Sigmoid colon (tissue), 7 donors: ENCODE results near the gene LMF1. TPM values are rescaled to one million over a fixed set of nuclear protein-coding genes. Genes with fewer than 3 reads are reported as not detected.
A peak's percentile ranks its signal among the peaks of the same experiment; 100 is the strongest.
"Not testable (repeated sequence)": the region's sequence is repeated elsewhere in the genome, so short reads cannot be mapped to it uniquely, and the experiment has no call there.

Experiments used
- DNase-seq: peaks from one replicate; pipeline ENCODE4 v3.0.0-alpha.2; 2019
- H3K27ac ChIP-seq, 4 donors: fragments of 200-600 bp; sonication (generic); one replicate each; pipeline ENCODE4 v1.5.1; 2016 to 2019; ENCODE audit warnings: mild to moderate bottlenecking in 1 of 4
- H3K27me3 ChIP-seq, 3 donors: fragments of 200-600 bp; sonication (generic); one replicate each; pipeline ENCODE4 v1.5.1; 2019; ENCODE audit warnings: mild to moderate bottlenecking in 1 of 3
- H3K36me3 ChIP-seq, 4 donors: fragments of 200-600 bp; sonication (generic); one replicate each; pipeline ENCODE4 v1.5.1; 2016 to 2019
- H3K4me1 ChIP-seq, 4 donors: fragments of 200-600 bp; sonication (generic); one replicate each; pipeline ENCODE4 v1.5.1; 2017 to 2019
- H3K4me3 ChIP-seq, 4 donors: fragments of 200-600 bp; sonication (generic); one replicate each; pipeline ENCODE4 v1.5.1; 2017 to 2019; ENCODE audit warnings: mild to moderate bottlenecking in 2 of 4, moderate library complexity in 1 of 4
- H3K9me3 ChIP-seq, 4 donors: fragments of 200-600 bp in 3 of 4; sonication (generic) in 3 of 4; one replicate each; pipeline versions ENCODE4 v1.5.1 to v1.6.1; 2013 to 2019
- CTCF ChIP-seq, 4 experiments: fragments of 450-650 bp in 3 of 4; fragments of 200-600 bp in 1 of 4; IDR thresholded peaks; one replicate each; pipeline ENCODE4 v1.5.1; 2016 to 2019; ENCODE audit warnings: antibody characterized with exemption in 4 of 4, mild to moderate bottlenecking in 3 of 4, moderate library complexity in 2 of 4
- EP300 ChIP-seq, 4 donors: sonication (generic); formaldehyde crosslinking; IDR thresholded peaks; one replicate each; pipeline ENCODE4 v1.6.1; 2017; ENCODE audit warnings: antibody characterized with exemption in 4 of 4
- POLR2A ChIP-seq, 2 donors: fragments of 450-650 bp; IDR thresholded peaks; one replicate each; pipeline ENCODE4 v1.6.1; 2016; ENCODE audit warnings: antibody characterized with exemption in 2 of 2, mild to moderate bottlenecking in 2 of 2, moderate library complexity in 2 of 2
- POLR2AphosphoS5 ChIP-seq, 4 donors: sonication (generic); formaldehyde crosslinking; IDR thresholded peaks; one replicate each; pipeline ENCODE4 v1.6.1; 2017; ENCODE audit warnings: antibody characterized with exemption in 4 of 4
- WGBS, 2 donors: extraction: QIAGEN DNeasy Blood & Tissue Kit; methylation state at CpG; one replicate each; pipeline ENCODE4 v1.1.7; 2013; 5-methylcytosine and 5-hydroxymethylcytosine counted together
- intact Hi-C: fragments of 100-400 bp; cut with DNase I; formaldehyde crosslinking; loops from one replicate; pipeline ENCODE4 v1.15.1; 2023
- polyA plus RNA-seq, 3 donors: library from polyadenylated mRNA; stranded (reverse); fragments of 200-250 nt; gene quantifications; one replicate each; pipeline ENCODE4 v1.2.3, GENCODE V29; 2013
- total RNA-seq, 4 donors: library from RNA; depleted of rRNA; stranded (reverse); fragments of >200 nt; gene quantifications; one replicate each; pipeline ENCODE4 v1.1.0, GENCODE V29; 2016
- donor health status: healthy with polysubstance abuse.
- donor health status: Bipolar disorder and iron deficiency.
- donor health status: healthy.

The LMF1 gene
- total and polyA plus RNA-seq, 7 donors: 1.2 to 34.1 (median 19.9) TPM

- peaks cover 0 to 11% (median 7%) of the 10 kb centered on the region in 4 donors for H3K9me3 ChIP-seq
- 98% methylated on average over 2 of the region's 2 CpGs for WGBS, 2 donors
- H3K4me1 ChIP-seq: peaks cover 0 to 14% (median 5%) of the 10 kb centered on the region in 4 donors
- TF ChIP-seq POLR2A (IDR thresholded peaks at IDR 0.05) (no peak), CTCF (IDR thresholded peaks at IDR 0.05) (no peak), EP300 (IDR thresholded peaks at IDR 0.05) (no peak), POLR2AphosphoS5 (IDR thresholded peaks at IDR 0.05) (no peak)
- peaks cover 0 to 33% (median 8%) of the 10 kb centered on the region in 4 donors for H3K36me3 ChIP-seq
- DNase-seq: no peak
- H3K4me3 ChIP-seq: no peak overlapping the region
- no peak overlapping the region for H3K27ac ChIP-seq
- intact Hi-C loops: no loop called here
- H3K27me3 ChIP-seq: no peaks in the 10 kb centered on the region
Measured at GRCh38 chr16:883781-884180, 87.0 kb downstream of the LMF1 start.

- Histone ChIP-seq H3K4me1 (peaks cover 0 to 14% (median 5%) of the 10 kb centered on the region in 4 donors), H3K4me3 (no peak overlapping the region), H3K27ac (no peak overlapping the region), H3K9me3 (peaks cover 0 to 11% (median 7%) of the 10 kb centered on the region in 4 donors), H3K36me3 (peaks cover 0 to 30% (median 8%) of the 10 kb centered on the region in 4 donors), H3K27me3 (no peaks in the 10 kb centered on the region)
- intact Hi-C loops: no loop called here
- no peak for TF ChIP-seq EP300 (IDR thresholded peaks at IDR 0.05)
- no peak for TF ChIP-seq POLR2A (IDR thresholded peaks at IDR 0.05)
- TF ChIP-seq POLR2AphosphoS5 (IDR thresholded peaks at IDR 0.05): no peak
- TF ChIP-seq CTCF (IDR thresholded peaks at IDR 0.05): no peak
- peak; percentile 24 for DNase-seq
- WGBS, 2 donors: 90 to 94% methylated on average over 3 of the region's 3 CpGs
Measured at GRCh38 chr16:883340-883739, 87.4 kb downstream of the LMF1 start.

- Histone ChIP-seq H3K9me3 (peaks cover 0 to 11% (median 7%) of the 10 kb centered on the region in 4 donors), H3K36me3 (peaks cover 0 to 23% (median 7%) of the 10 kb centered on the region in 4 donors), H3K4me1 (peaks cover 0 to 10% (median 5%) of the 10 kb centered on the region in 4 donors)
- 94 to 98% methylated on average over 15 of the region's 15 CpGs for WGBS, 2 donors
- intact Hi-C loops, H3K27ac ChIP-seq, DNase-seq, H3K4me3 ChIP-seq, H3K27me3 ChIP-seq: not testable (repeated sequence)
Measured at GRCh38 chr16:882671-883070, 88.1 kb downstream of the LMF1 start.

GRCh38 chr16:882256-882655 is 88.5 kb downstream of the LMF1 start:
- peaks cover 0 to 7% (median 3%) of the 10 kb centered on the region in 4 donors for H3K4me1 ChIP-seq
- 92 to 93% methylated on average over 7 of the region's 7 CpGs for WGBS, 2 donors
- peak; percentile 40 for DNase-seq
- H3K9me3 ChIP-seq: peaks cover 0 to 11% (median 7%) of the 10 kb centered on the region in 4 donors
- TF ChIP-seq EP300 (IDR thresholded peaks at IDR 0.05): no peak
- TF ChIP-seq CTCF (IDR thresholded peaks at IDR 0.05): no peak
- TF ChIP-seq POLR2AphosphoS5 (IDR thresholded peaks at IDR 0.05): no peak
- no peak for TF ChIP-seq POLR2A (IDR thresholded peaks at IDR 0.05)
- H3K27me3 ChIP-seq: no peaks in the 10 kb centered on the region
- intact Hi-C loops: no loop called here
- H3K4me3 ChIP-seq: no peak overlapping the region
- H3K27ac ChIP-seq: no peak overlapping the region
- H3K36me3 ChIP-seq: peaks cover 0 to 21% (median 6%) of the 10 kb centered on the region in 4 donors

GRCh38 chr16:881219-882097 is 89.3 kb downstream of the LMF1 start:
- Histone ChIP-seq H3K36me3 (peaks cover 0 to 21% (median 6%) of the 10 kb centered on the region in 4 donors), H3K9me3 (peaks cover 0 to 11% (median 7%) of the 10 kb centered on the region in 4 donors), H3K4me1 (no peaks in the 10 kb centered on the region), H3K27ac (no peak overlapping the region), H3K27me3 (no peaks in the 10 kb centered on the region), H3K4me3 (no peak overlapping the region)
- DNase-seq: peak; percentile 54
- intact Hi-C loops: no loop called here
- no peak for TF ChIP-seq POLR2A (IDR thresholded peaks at IDR 0.05)
- WGBS, 2 donors: 72 to 82% methylated on average over 21 of the region's 21 CpGs
